Measurements from ENCODE around the gene XRCC6. TPM values are rescaled to one million over a fixed set of nuclear protein-coding genes. Genes with fewer than 3 reads are reported as not detected.

Gene XRCC6
- total RNA-seq, 1 donor from 2014 or later = 297 TPM

- Mint-ChIP-seq H3K36me3 (ENCODE audit: low read depth) (no peaks in the 10 kb centered on the region), H3K4me3 (no peak overlapping the region), H3K27me3 (no peaks in the 10 kb centered on the region), H3K4me1 (peaks cover 4% of the 10 kb centered on the region), H3K9me3 (no peaks in the 10 kb centered on the region), H3K27ac (no peak overlapping the region)
- intact Hi-C loops (cut with micrococcal nuclease) = no loop called here
- no peak for ATAC-seq (ENCODE audit: low read depth)
- no peak for TF ChIP-seq CTCF (IDR thresholded peaks at IDR 0.05)
- ChIA-PET CTCF (no interaction called here), POLR2A (no interaction called here)
- DNase-seq = no peak
These were observed 81.7 kb downstream of the XRCC6 start for GRCh38 chr22:41702763-41703162.

GRCh38 chr22:41709341-41709740, 88.2 kb downstream of the XRCC6 start:
- CTCF ChIA-PET = no interaction called here
- no peak for TF ChIP-seq CTCF (IDR thresholded peaks at IDR 0.05)
- DNase-seq (no peak), ATAC-seq (ENCODE audit: low read depth) (no peak)
- no peaks in the 10 kb centered on the region for H3K9me3 Mint-ChIP-seq
- no peaks in the 10 kb centered on the region for H3K4me1 Mint-ChIP-seq
- POLR2A ChIA-PET = no interaction called here
- no peak overlapping the region for H3K4me3 Mint-ChIP-seq
- H3K36me3 Mint-ChIP-seq (ENCODE audit: low read depth) = no peaks in the 10 kb centered on the region
- intact Hi-C loops (cut with micrococcal nuclease) = no loop called here
- H3K27ac Mint-ChIP-seq = no peak overlapping the region
- H3K27me3 Mint-ChIP-seq = no peaks in the 10 kb centered on the region

- H3K36me3 Mint-ChIP-seq (ENCODE audit: low read depth) = no peaks in the 10 kb centered on the region
- H3K4me1 Mint-ChIP-seq = no peaks in the 10 kb centered on the region
- POLR2A ChIA-PET = interaction anchor here (0.7 to 1.3 kb wide), 3 partner anchors 23 to 120 kb away, joined by 3 to 7 read pairs (median 7); partner anchors contain the start of genes CCDC134 and SREBF2
- no peak for TF ChIP-seq CTCF (IDR thresholded peaks at IDR 0.05)
- H3K9me3 Mint-ChIP-seq = no peaks in the 10 kb centered on the region
- no peak overlapping the region for H3K27ac Mint-ChIP-seq
- no peaks in the 10 kb centered on the region for H3K27me3 Mint-ChIP-seq
- DNase-seq = no peak
- no peak for ATAC-seq (ENCODE audit: low read depth)
- H3K4me3 Mint-ChIP-seq = no peak overlapping the region
- CTCF ChIA-PET = no interaction called here
- intact Hi-C loops (cut with micrococcal nuclease) = no loop called here
These were observed 91.9 kb downstream of the XRCC6 start for GRCh38 chr22:41713004-41713403.

Other genes with a start within 250 kb of the XRCC6 start
- gene TEF, start 239.4 kb upstream of the XRCC6 start, total RNA-seq = 5.1 and 5.2 TPM in 2 replicates
- 53.7 and 60.3 TPM in 2 replicates for gene TOB2, start 174.5 kb upstream of the XRCC6 start, total RNA-seq
- gene PHF5A, start 152.6 kb upstream of the XRCC6 start, total RNA-seq = 47.4 and 54.0 TPM in 2 replicates
- 152 and 153 TPM in 2 replicates for gene ACO2, start 152.2 kb upstream of the XRCC6 start, total RNA-seq
- 39.0 and 43.9 TPM in 2 replicates for gene POLR3H, start 76.8 kb upstream of the XRCC6 start, total RNA-seq
- not detected in 2 replicates for gene CSDC2, start 60.3 kb upstream of the XRCC6 start, total RNA-seq
- gene PMM1, start 31.5 kb upstream of the XRCC6 start, total RNA-seq = 13.0 and 15.1 TPM in 2 replicates
- 42.5 and 49.5 TPM in 2 replicates for gene DESI1, start 252 bp upstream of the XRCC6 start, total RNA-seq
- gene SNU13, start 67.6 kb downstream of the XRCC6 start, total RNA-seq = 157 and 165 TPM in 2 replicates
- gene MEI1, start 78.2 kb downstream of the XRCC6 start, total RNA-seq = 28.9 and 31.3 TPM in 2 replicates
- gene CCDC134, start 179.4 kb downstream of the XRCC6 start, total RNA-seq = 9.2 and 13.2 TPM in 2 replicates
- 253 and 307 TPM in 2 replicates for gene SREBF2, start 211.8 kb downstream of the XRCC6 start, total RNA-seq

Data from activated B cell treated with CpG ODN at 0.5 μM for 24 hours (primary cell).